IMR-90 (cell line): Measurements from ENCODE around the gene KATNB1. TPM values are rescaled to one million over a fixed set of nuclear protein-coding genes. Genes with fewer than 3 reads are reported as not detected.

Source experiments
- ATAC-seq: fragments of 200-7000 bp; cut with Tn5 transposase; 2 replicates; pipeline ENCODE4 v1.9.1; 2020; ENCODE audit warnings: low read depth, mild to moderate bottlenecking, moderate library complexity
- BruUV-seq: library from RNA; stranded (reverse); fragments of 400-500 nt; replicated peaks from 2 replicates; lab custom pipeline; 2021; lab: Mats Ljungman, UMichigan
- CTCF ChIA-PET: fragments of 300-600 bp; formaldehyde crosslinking; extraction: SDS; loops from one replicate; lab custom pipeline; 2021; ENCODE audit warnings: antibody characterized with exemption; lab: Yijun Ruan, JAX
- POLR2A ChIA-PET: fragments of 300-600 bp; sonication (Branson Sonifier 250); formaldehyde crosslinking; loops from one replicate; lab custom pipeline; 2022; ENCODE audit warnings: antibody characterized with exemption; ENCODE audit not compliant: unreplicated experiment; lab: Charles Lee
- DNase-seq: peaks from one replicate; pipeline ENCODE4 v3.0.0; 2013
- H2AFZ ChIP-seq: replicated peaks from 2 replicates; pipeline ENCODE3; 2013; ENCODE audit warnings: low read length, mild to moderate bottlenecking; ENCODE audit not compliant: poor library complexity
- H2AK5ac ChIP-seq: 2 replicates; pipeline ENCODE4 v1.6.1; 2013; ENCODE audit warnings: low read depth, low read length, inconsistent platforms
- H2AK9ac ChIP-seq: replicated peaks from 2 replicates; pipeline ENCODE3; 2013; ENCODE audit warnings: mild to moderate bottlenecking, low read depth, low read length, moderate library complexity; ENCODE audit not compliant: poor library complexity
- H2BK120ac ChIP-seq: 2 replicates; pipeline ENCODE4 v1.6.1; 2013; ENCODE audit warnings: low read depth, low read length, inconsistent platforms
- H2BK15ac ChIP-seq: 3 replicates; pipeline ENCODE4 v1.6.1; 2013; ENCODE audit warnings: low read depth, low read length, inconsistent platforms
- H2BK20ac ChIP-seq: 2 replicates; pipeline ENCODE4 v1.6.1; 2013; ENCODE audit warnings: low read depth, mild to moderate bottlenecking, inconsistent platforms, low read length, moderate library complexity
- H2BK5ac ChIP-seq: 2 replicates; pipeline ENCODE4 v1.6.1; 2013; ENCODE audit warnings: mild to moderate bottlenecking, low read depth, low read length, inconsistent platforms; ENCODE audit not compliant: poor library complexity, severe bottlenecking
- H3K14ac ChIP-seq: replicated peaks from 2 replicates; pipeline ENCODE4 v1.6.1; 2013; ENCODE audit warnings: low read depth, low read length, inconsistent platforms
- H3K18ac ChIP-seq: 2 replicates; pipeline ENCODE4 v1.6.1; 2013; ENCODE audit warnings: low read depth, low read length, control low read depth
- H3K23ac ChIP-seq: 2 replicates; pipeline ENCODE4 v1.6.1; 2013; ENCODE audit warnings: low read depth, low read length, inconsistent platforms
- H3K27ac ChIP-seq: 2 replicates; pipeline ENCODE4 v1.5.1; 2013; ENCODE audit warnings: mild to moderate bottlenecking, control low read depth, low read length; ENCODE audit not compliant: insufficient read depth
- H3K27me3 ChIP-seq: 2 replicates; pipeline ENCODE4 v1.6.1; 2013; ENCODE audit warnings: low read length; ENCODE audit not compliant: control insufficient read depth, insufficient read depth
- H3K36me3 ChIP-seq: 2 replicates; pipeline ENCODE4 v1.6.1; 2013; ENCODE audit warnings: low read length, mixed read lengths; ENCODE audit not compliant: control insufficient read depth, insufficient read depth
- H3K4ac ChIP-seq: 2 replicates; pipeline ENCODE4 v1.6.1; 2013; ENCODE audit warnings: low read depth, low read length, inconsistent platforms
- H3K4me1 ChIP-seq: 2 replicates; pipeline ENCODE4 v1.6.1; 2013; ENCODE audit warnings: low read length, mixed read lengths; ENCODE audit not compliant: control insufficient read depth, insufficient read depth
- H3K4me2 ChIP-seq: 2 replicates; pipeline ENCODE4 v1.6.1; 2013; ENCODE audit warnings: low read depth, mild to moderate bottlenecking, control low read depth, low read length, moderate library complexity
- H3K4me3 ChIP-seq: 2 replicates; pipeline ENCODE4 v1.5.1; 2013; ENCODE audit warnings: low read depth, mild to moderate bottlenecking, control low read depth, low read length, moderate library complexity; ENCODE audit not compliant: insufficient read depth
- H3K56ac ChIP-seq: 2 replicates; pipeline ENCODE4 v1.6.1; 2013; ENCODE audit warnings: low read length, inconsistent platforms; ENCODE audit not compliant: insufficient read depth; ENCODE audit errors: extremely low read depth
- H3K79me1 ChIP-seq, 2 experiments: 2 replicates each; pipeline ENCODE4 v1.6.1; 2013; ENCODE audit warnings: low read length in 2 of 2, inconsistent platforms in 1 of 2, low read depth in 1 of 2
- H3K9ac ChIP-seq: 2 replicates; pipeline ENCODE4 v1.6.1; 2013; ENCODE audit warnings: low read depth, low read length, control low read depth
- H3K9me1 ChIP-seq: 2 replicates; pipeline ENCODE4 v1.6.1; 2013; ENCODE audit warnings: low read length, inconsistent platforms; ENCODE audit not compliant: insufficient read depth
- H3K9me3 ChIP-seq: 2 replicates; pipeline ENCODE4 v1.6.1; 2013; ENCODE audit warnings: low read length; ENCODE audit not compliant: control insufficient read depth, insufficient read depth
- H4K20me1 ChIP-seq: 2 replicates; pipeline ENCODE4 v1.6.1; 2013; ENCODE audit warnings: low read length, inconsistent platforms; ENCODE audit not compliant: insufficient read depth
- H4K5ac ChIP-seq: 2 replicates; pipeline ENCODE4 v1.6.1; 2013; ENCODE audit warnings: mild to moderate bottlenecking, low read depth, low read length, control low read depth
- H4K8ac ChIP-seq, 2 experiments: 2 replicates each; pipeline ENCODE4 v1.6.1; 2013; ENCODE audit warnings: low read depth in 2 of 2, low read length in 2 of 2, control low read depth in 1 of 2, inconsistent platforms in 1 of 2
- H4K91ac ChIP-seq: 2 replicates; pipeline ENCODE4 v1.6.1; 2013; ENCODE audit warnings: low read depth, low read length, inconsistent platforms; ENCODE audit not compliant: insufficient read depth
- BHLHE40 ChIP-seq: fragments of 150-350 bp; IDR thresholded peaks from 2 replicates; pipeline ENCODE4 v1.6.1; 2016; ENCODE audit warnings: mild to moderate bottlenecking, low read depth, low read length
- CEBPB ChIP-seq: IDR thresholded peaks from 2 replicates; pipeline ENCODE4 v1.6.1; 2012; ENCODE audit warnings: low read depth, low read length, improper control_type of control experiment
- CHD1 ChIP-seq: IDR thresholded peaks from 2 replicates; pipeline ENCODE4 v1.6.1; 2012; ENCODE audit warnings: low read depth, low read length, improper control_type of control experiment
- CTCF ChIP-seq: conservative IDR thresholded peaks from 2 replicates; pipeline ENCODE4 v1.5.1; 2012; ENCODE audit warnings: mild to moderate bottlenecking, low read depth, low read length, improper control_type of control experiment
- ELK1 ChIP-seq: fragments of 150-350 bp; IDR thresholded peaks from 2 replicates; pipeline ENCODE4 v1.6.1; 2016; ENCODE audit warnings: low read depth, mild to moderate bottlenecking, low read length, moderate library complexity, borderline replicate concordance
- FOS ChIP-seq: fragments of 150-350 bp; IDR thresholded peaks from 2 replicates; pipeline ENCODE4 v1.6.1; 2016; ENCODE audit warnings: low read depth, low read length
- MAFK ChIP-seq: IDR thresholded peaks from 2 replicates; pipeline ENCODE4 v1.6.1; 2012; ENCODE audit warnings: low read depth, low read length, improper control_type of control experiment
- MAZ ChIP-seq: IDR thresholded peaks from 2 replicates; pipeline ENCODE4 v1.6.1; 2012; ENCODE audit warnings: low read depth, mild to moderate bottlenecking, low read length, improper control_type of control experiment, moderate library complexity, borderline replicate concordance
- MXI1 ChIP-seq: IDR thresholded peaks from 2 replicates; pipeline ENCODE4 v1.6.1; 2012; ENCODE audit warnings: low read depth, mild to moderate bottlenecking, low read length, moderate library complexity, borderline replicate concordance
- NFE2L2 ChIP-seq: fragments of 150-350 bp; IDR thresholded peaks from 2 replicates; pipeline ENCODE4 v1.6.1; 2016; ENCODE audit warnings: low read depth, mild to moderate bottlenecking, low read length
- POLR2A ChIP-seq: IDR thresholded peaks from 2 replicates; pipeline ENCODE4 v1.6.1; 2012; ENCODE audit warnings: mild to moderate bottlenecking, low read depth, low read length
- RAD21 ChIP-seq: IDR thresholded peaks from 2 replicates; pipeline ENCODE4 v1.6.1; 2012; ENCODE audit warnings: low read length, improper control_type of control experiment
- RCOR1 ChIP-seq: IDR thresholded peaks from 2 replicates; pipeline ENCODE4 v1.6.1; 2012; ENCODE audit warnings: mild to moderate bottlenecking, low read length, improper control_type of control experiment; ENCODE audit not compliant: insufficient replicate concordance
- RFX5 ChIP-seq: IDR thresholded peaks from 2 replicates; pipeline ENCODE4 v1.8.0; 2012; ENCODE audit warnings: low read depth, mild to moderate bottlenecking, low read length, moderate library complexity
- SMC3 ChIP-seq: fragments of 150-350 bp; IDR thresholded peaks from 2 replicates; pipeline ENCODE4 v1.6.1; 2016; ENCODE audit warnings: low read depth, mild to moderate bottlenecking, antibody characterized with exemption, low read length, moderate library complexity
- USF2 ChIP-seq: fragments of 150-350 bp; IDR thresholded peaks from 2 replicates; pipeline ENCODE4 v1.6.1; 2017; ENCODE audit warnings: mild to moderate bottlenecking, antibody characterized with exemption, low read length, low read depth
- WGBS, 2 experiments: methylation state at CpG; one replicate each; pipeline versions ENCODE4 v1.1.5 to v1.1.7; 2013; ENCODE audit warnings: missing lambda C conversion rate in 2 of 2; ENCODE audit not compliant: insufficient read length in 1 of 2; ENCODE audit errors: extremely low coverage in 2 of 2; 5-methylcytosine and 5-hydroxymethylcytosine counted together
- dilution Hi-C: fragments of 300-500 bp; cut with HindIII; formaldehyde crosslinking; loops from one replicate; pipeline ENCODE4 v1.14.3; 2018; ENCODE audit warnings: low sequenced_read_pairs; ENCODE audit not compliant: unreplicated experiment
- in situ Hi-C: fragments of 300-500 bp; cut with MboI; formaldehyde crosslinking; loops from 3 replicates; pipeline ENCODE4 v1.14.3; 2019; ENCODE audit warnings: low sequenced_read_pairs, inconsistent platforms, mixed read lengths
- intact Hi-C: fragments of 100-400 bp; cut with micrococcal nuclease; formaldehyde crosslinking; loops from 2 replicates; pipeline ENCODE4 v1.10.0; 2022
- polyA plus RNA-seq, 3 experiments: library from polyadenylated mRNA; depleted of rRNA; stranded (reverse); fragments of >200 nt; gene quantifications; 2 replicates each; pipeline ENCODE4 v1.2.3, GENCODE V29; 2012; ENCODE audit warnings: low replicate concordance in 1 of 3
- total RNA-seq: library from RNA; depleted of rRNA; stranded (reverse); fragments of >200 nt; gene quantifications from 2 replicates; pipeline ENCODE4 v1.2.3, GENCODE V29; 2012

Gene KATNB1
- total and polyA plus RNA-seq, 2 of the 4 experiments (the other 2 are of a cell fraction), result 10.9 to 23.5 TPM

GRCh38 chr16:57699899-57700298 is 35.7 kb upstream of the KATNB1 start:
- no peak overlapping the region for H2AFZ ChIP-seq

More at GRCh38 chr16:57699899-57700298, 35.7 kb upstream of the KATNB1 start:
- Histone ChIP-seq H3K14ac (no peak overlapping the region), H3K18ac (no peak overlapping the region), H4K8ac (no peak overlapping the region), H3K4me2 (no peak overlapping the region), H2AK9ac (no peak overlapping the region), H4K91ac (no peak overlapping the region), H3K36me3 (no peaks in the 10 kb centered on the region), H3K9me1 (no peaks in the 10 kb centered on the region), H3K23ac (no peak overlapping the region), H3K9me3 (no peaks in the 10 kb centered on the region), H3K56ac (no peak overlapping the region), H4K5ac (no peak overlapping the region), H3K9ac (no peak overlapping the region), H3K4me1 (no peaks in the 10 kb centered on the region), H3K4ac (no peak overlapping the region), H3K27me3 (peaks cover 53% of the 10 kb centered on the region), H2BK15ac (no peak overlapping the region), H2BK120ac (no peak overlapping the region), H2AK5ac (no peak overlapping the region), H2BK20ac (no peak overlapping the region), H3K79me1 (no peaks in the 10 kb centered on the region), H2BK5ac (no peak overlapping the region), H3K4me3 (no peak overlapping the region), H3K27ac (no peak overlapping the region), H4K20me1 (no peaks in the 10 kb centered on the region)
- 68% methylated on average over 6 of the region's 7 CpGs; no CpG with 5 or more reads in 1 of the 2 experiments for WGBS, 2 experiments
- DNase-seq (no peak), ATAC-seq (no peak)
- POLR2A ChIA-PET, result no interaction called here
- CTCF ChIA-PET, result no interaction called here
- dilution Hi-C loops (no loop called here), intact Hi-C loops (no loop called here), in situ Hi-C loops (no loop called here)
- no TSS peak for BruUV-seq
- TF ChIP-seq RFX5 (no peak), RAD21 (no peak), BHLHE40 (no peak), SMC3 (no peak), MXI1 (no peak), ELK1 (no peak), MAFK (no peak), CTCF (no peak), MAZ (no peak), CHD1 (no peak), POLR2A (no peak), NFE2L2 (no peak), FOS (no peak), USF2 (no peak), CEBPB (no peak), RCOR1 (no peak)
